M059J (cell line): ENCODE data around the gene SMG6. TPM values are rescaled to one million over a fixed set of nuclear protein-coding genes. Genes with fewer than 3 reads are reported as not detected.
A peak's percentile ranks its signal among the peaks of the same experiment; 100 is the strongest.

Source experiments
- DNase-seq: peaks from one replicate; pipeline ENCODE4 v3.0.0-alpha.2; 2012; ENCODE audit warnings: low read depth
- total RNA-seq: library from RNA; depleted of rRNA; stranded (reverse); fragments of >200 nt; shearing (Covaris generic); gene quantifications from 2 replicates; pipeline ENCODE4 v1.2.3, GENCODE V29; 2014

The SMG6 gene
- total RNA-seq, 1 experiment from 2014 or later = 36.8 TPM

DNA sequence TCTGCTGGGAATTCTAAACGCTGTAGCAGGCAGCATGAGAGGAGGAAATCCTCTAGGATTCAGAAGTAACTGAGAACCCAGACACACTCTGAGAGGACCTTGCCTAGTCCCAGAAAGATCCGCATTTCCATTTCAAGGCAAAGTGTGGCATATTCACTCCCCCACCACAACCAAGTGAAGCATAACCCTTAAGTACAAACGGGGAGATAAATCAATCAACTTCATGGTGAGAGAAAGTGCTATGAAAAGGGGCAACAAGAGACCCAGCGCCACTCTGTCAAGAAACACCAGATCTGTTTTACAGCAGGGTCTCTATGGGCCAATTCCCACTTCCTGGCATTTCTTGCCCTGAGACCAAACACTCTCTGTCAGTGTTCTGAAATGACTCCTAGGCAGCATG is 68.3 kb downstream of the SMG6 start:
- DNase-seq = no peak

DNA sequence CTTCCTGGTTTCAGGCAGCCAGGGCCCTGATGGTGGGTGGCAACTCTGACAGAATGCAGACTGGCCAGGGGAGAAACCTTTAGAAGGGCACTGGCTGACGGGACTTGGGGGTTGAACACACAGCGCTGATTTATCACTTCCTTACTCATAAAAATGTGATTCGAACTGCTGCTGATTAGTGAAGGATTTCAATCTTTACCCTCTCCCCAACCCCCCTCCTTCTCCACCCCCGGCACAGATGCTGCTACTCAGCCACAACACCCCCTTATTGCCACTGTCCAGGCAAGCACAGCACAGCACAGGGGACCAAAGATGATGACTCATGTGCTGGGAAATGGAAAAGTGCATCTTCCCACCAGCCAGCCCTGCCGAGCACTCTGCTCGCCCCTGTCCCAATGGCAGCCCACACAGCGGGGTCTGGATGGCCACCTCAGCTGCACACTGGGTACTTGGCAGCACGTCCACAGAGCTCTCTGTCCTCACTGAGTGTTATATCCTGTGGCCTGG is 70.1 kb downstream of the SMG6 start:
- peak; percentile 79 for DNase-seq

DNA sequence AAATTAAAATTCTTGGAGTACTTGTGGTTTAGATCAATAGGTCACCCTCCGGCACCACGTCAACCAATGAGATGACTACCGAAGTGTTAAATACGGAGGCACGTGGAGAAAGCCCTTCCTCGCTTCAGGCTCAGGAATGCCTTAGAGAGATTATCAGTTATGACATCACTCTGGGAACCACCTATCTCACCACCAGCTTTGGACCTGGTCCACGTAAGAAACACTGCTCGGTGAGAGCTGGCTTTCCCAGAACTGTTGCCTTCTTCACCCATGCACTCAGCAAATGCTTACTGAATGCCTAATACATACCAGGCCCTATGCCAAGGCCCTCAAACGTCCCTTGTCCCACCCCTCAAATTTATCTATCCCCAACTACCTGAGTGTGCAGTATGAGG is 71.3 kb downstream of the SMG6 start:
- peak; percentile 85 for DNase-seq

DNA sequence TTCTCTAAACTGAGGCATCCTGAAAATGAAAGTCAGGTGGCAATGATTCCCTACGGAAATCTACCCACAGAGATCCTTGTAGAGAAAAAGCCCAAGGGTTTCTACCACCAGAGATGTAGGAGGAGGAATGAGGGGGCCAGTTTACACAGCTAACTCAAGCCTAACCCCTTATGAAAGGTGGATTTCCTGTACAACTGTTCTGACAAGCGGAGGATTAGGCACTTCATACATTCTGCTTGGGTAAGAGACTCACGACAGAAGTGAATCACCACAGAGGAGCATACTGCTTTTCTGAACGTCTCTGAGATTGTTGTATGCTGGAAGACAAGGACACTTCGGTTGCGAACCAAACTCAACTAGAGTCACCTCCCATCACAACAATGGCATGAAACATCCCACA is 72.7 kb downstream of the SMG6 start:
- DNase-seq = no peak

DNA sequence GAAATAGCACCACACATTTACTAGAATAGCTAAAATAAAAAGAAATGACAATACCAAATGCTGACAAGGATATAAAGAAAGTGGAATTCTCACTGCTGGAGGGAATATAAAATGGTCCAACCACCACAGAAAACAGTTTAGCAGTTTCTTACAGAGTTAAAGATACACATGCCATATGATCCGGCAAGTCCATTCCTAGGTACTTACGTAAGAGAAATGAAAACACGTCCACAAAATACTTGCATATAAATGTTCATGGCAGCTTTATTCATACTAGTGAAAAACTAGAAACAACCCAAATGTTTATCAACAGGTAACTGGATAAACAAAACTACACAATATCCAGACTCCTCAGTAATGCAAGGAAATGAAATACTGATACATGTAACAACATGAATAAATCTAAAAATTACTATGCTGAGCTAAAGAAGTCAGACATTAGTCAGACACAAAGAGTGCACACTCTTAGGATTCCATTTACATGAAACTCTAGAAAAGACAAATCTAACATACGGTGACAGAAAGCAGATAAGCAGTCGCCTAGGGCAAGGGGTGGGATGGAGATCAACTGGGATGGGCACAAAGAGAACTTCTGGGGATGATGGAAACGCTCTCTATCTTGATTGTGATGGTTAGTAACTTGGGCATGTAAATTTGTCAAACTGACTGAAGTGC is 76.4 kb downstream of the SMG6 start:
- DNase-seq = no peak

DNA sequence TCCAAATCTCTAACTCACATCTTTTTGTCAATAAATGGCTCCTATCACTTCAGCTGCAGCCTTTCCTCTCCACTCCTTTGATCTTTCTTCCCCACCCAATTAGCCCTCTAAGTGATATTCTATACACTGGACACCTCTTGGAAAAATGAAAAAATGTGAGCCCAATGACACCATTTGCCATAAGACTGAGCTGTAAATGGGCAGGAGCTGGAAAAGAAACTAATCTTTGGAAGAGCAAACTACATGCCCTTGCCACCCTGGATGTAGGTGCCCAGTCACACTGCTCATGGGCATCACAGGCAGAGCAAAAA is 80.0 kb downstream of the SMG6 start:
- no peak for DNase-seq

DNA sequence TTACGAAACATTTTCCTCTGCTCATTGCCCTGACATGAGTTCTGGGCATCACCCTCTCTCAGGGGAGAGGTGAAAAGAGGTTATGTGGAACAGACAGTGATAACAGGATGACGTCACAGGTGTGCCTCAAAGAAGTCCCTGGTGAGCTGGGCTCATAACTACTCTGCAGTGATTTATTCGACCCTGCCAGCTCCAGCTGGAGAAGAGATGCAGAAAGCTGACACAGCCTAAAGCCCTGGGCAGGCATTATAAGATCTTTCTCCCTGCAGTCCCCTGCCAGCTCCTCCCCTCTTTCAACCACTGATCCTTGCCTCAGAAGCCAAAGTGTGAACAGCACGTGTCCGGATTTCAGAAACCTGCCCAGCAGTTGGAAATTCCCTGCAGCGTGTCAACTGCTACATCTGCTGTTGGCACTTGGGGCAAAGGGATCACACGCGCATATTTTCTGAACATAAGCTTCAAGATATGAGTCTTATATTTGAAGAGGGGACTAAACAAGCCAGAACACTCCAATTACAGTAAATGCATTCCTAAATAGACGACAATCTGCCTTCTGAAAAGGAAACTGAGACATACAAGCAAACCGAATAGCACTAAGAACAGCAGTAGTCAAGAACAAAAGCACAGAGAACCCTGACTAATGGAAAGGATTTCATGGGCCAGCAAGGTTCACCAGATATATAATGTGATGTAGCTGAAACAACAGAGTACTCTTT is 80.5 kb downstream of the SMG6 start:
- DNase-seq = no peak

DNA sequence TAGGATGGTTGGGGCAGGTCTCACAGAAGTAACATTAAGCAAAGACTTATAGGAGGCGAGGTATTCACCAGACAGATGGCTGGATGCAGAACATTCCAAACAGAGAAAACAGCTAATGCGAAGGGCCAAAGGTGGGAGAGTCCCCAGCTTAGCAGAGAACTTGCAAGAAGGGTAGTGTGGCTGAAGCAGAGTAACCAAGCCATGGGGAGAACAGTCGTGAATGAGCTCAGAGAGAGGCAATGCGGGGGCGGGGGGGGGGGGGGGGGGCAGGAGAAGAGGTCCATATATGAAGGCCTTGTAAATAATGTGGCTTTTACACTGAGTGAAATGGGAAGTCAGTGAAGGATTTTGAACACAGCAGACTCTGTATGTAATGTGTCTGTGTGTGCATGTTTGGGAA is 81.3 kb downstream of the SMG6 start:
- DNase-seq = no peak

DNA sequence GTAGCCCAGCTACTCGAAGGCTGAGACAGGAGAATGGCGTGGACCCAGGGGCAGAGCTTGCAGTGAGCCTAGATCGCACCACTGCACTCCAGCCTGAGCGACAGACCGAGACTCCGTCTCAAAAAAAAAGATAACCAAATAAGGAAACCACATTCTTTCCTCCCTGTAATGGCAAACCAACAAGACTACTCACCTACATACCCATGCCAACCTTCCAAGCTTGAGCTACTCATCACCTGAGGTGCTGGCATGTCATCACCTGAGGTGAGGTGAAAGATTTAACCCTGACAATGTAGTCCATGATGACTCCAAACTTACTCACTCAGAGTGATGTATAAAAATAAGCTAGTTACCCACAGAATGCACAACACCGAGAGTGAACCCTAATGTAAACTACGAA is 85.2 kb downstream of the SMG6 start:
- DNase-seq = no peak

DNA sequence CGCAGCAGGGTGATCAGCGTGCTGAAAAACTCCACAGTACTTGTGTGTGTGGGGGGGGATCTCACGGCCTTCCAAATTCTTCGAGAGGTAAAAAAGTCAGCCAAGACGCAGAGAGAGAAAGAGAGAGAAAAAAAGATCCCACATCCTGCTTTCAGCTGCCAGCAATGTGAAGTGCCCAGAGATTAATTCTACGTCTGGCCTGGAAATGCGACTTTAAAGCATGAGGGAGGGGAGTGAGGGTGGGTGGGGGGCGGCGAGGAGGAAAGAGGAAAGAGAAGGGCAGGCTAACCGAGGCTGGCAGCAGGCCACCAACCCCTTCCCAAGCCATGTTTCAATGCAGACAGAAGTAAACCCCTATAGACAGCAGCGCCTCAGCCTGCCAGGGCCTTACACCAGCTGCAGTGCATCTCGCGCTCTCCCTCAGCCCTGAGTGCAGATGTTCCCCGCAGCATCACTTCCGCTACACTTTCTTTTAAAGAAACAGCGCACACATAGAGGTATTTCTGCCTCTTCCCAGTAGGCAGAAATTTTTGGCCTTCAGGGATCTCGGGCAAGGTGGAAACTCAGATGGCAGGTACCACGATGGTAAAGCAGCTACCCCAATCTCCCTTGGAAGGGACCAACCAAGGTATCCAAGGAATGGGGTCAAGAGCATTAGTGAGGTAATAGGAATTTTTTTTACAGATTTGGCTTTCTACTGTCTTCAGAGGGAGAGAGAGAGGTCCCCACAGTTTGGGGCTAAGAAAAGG is 87.8 kb downstream of the SMG6 start:
- peak; percentile 49 for DNase-seq

DNA sequence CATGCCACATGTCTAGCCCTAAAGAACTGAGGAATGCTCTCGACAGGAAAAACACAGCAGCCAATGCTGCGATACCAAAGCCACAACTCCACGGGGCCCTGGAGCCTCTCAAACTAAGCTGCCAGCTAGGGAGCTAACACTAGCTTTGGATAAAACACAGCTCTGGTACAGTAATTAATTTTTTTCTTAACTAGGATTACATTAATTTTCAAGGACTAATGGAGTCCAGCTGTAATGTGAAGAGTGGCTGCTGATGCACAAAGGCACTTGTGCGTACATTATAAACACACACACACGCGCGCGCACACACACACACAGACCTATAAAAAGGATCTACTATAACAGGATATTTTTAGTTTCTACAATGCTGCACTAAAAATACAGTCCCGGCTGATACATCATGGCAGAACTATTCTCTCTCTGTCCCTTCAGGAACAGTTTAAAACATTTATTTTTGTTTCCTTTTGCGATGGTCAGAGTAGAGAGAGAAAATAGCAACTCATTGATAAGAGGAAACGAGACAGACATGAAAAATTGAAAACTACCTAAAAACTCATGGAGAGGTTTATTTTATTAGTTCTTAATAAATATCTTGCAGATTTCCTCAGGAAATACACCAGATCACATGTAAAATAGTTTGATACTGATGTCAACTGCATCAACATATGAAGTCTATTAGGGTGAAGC is 88.5 kb downstream of the SMG6 start:
- peak; percentile 35 for DNase-seq

DNA sequence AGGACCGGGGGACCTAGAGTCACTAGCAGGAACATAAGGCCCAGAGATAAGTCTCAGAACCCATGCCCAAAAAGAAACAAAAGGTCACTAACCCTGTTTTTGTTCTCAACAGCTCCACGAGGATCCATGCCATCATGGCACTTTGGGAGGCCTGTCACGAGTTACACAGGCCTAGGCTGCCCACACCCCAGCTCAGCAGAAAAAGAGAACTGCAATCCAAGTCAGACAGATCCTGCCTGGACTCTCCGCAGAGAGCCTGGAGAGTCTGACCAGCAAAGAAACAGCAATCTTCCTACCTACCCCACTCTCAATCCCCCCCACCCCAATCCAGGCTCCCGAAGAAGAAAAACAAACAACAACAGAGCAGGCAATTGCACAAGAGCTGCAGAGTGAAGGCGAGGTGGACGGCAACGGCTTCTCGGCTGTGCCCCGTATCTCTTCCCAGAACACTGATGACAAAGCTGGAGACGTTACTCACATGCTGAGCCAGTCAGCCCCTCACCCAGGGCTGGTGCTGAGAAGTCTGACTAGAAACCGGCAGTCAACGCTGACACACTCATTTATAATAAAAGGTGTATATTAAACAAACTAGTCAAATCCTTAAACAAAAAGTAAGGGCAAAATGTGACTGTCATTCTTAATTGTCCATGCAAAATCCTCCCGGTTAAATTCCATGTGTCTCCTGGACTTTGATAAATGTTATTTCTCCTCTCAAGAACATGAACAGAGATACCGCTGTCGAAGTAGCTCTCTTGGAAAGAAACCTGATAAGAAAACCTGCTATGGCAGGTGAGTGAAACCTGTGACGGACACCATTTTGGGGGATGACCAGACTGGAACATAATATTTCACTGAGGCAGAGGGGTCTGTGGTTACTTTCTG is 89.3 kb downstream of the SMG6 start:
- DNase-seq = peak; percentile 75

DNA sequence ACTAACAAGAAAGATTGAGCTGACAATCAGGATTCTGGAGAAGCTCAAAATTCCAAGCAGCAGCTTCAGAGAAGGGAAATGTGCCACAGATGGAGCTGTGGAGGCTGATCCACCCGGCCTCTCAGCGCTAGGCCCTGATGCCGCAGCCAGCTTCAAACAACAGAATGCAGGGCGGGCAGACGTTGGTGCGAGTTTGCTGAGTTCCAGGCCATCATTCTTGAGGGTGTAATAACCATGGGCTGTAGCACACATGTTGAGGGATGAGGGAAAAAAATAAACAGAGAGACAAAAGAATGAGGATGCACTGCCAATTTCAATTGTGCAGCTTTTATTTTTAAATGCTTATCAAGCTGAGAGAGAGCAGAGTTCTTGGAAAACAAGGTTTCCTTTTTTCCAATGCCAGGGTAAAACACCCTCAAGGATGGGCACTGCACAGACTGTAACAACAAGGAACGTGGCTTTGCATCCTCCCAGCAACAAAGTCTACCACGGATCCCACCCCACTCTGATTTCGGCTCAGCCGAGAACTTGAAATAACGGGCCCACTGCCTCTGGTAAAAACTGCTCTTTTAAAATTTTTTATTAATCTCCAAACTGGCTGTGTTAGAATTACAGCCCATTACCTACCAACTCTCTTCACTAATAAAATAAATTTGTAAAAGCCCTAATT is 90.2 kb downstream of the SMG6 start:
- DNase-seq = no peak

DNA sequence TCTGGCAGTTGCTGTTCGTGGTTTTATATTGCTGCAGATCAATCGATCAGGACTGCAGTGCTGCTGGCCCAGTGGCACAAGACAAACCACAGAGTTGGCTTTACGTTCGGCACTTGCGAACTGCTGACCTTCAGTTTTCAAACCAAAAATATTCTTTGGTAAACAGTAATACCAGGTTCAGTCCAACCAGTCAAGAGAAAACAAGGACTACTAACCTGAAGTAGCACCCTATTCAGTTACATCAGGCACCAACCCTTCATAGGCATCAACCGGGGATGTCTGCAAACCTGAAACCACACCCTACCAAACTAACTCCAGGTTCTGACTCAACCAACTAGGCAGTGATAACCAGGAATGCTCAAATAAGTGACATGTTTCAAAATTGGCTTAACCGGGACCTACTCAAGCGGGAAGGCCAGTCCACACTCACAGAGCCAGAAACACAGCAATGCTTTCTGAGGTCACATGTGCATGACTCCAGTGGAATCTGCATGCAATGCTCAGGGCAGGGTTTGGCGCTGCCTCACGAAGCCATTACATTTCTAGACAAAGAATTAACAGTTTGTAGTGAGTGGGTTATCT is 91.1 kb downstream of the SMG6 start:
- DNase-seq = peak; percentile 35

DNA sequence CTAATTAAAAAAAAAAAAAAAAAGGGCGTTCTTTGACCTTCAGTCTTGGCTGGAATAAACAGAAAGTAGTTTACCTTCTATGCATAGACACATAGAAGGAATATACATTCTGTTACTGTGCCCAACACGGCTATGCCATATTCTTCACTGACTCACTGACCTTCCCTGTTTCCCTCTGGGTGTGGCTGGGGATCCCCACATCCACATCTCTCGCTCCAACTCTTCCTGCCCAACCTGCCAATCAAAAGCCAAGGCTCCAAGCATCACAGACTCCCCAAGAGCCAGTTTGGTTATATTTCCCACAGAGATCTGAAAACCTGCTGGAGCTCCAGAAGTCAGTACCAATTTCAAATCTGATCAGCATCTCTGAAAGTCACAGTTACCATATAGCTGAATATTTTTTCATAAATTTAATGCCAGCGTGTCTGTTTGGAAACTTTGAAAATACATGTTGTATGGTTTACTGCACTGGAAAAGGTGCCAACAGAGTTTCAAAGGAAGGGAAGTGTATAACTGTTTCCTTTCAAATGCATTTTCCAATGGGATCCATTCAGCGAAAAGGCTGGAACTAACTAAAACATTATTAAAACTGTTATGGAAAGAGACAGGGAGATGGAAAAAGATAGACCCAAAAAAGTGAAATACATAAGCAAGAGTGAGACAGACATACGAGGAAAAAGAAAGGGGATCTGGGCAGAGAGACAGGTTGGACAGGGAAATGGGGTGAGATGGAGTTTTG is 91.8 kb downstream of the SMG6 start:
- no peak for DNase-seq

DNA sequence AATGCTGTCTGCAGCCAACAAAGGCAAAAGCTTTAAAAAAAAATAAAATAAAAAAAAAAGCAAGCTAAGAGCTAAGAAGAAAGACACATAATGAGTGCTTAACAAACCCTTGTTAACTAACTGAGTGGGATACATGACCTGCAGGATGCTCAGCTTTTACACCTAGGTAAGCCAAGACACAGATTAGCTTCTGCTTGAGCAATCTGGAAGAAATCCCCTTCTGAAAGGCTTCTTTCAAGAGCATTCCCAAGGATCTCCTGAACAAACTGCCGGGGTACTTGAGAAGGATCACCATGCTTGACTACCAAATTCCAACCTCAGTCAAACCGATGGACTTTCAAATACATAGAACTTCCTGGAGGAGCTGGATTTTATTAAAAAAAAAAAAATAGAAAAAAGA is 92.9 kb downstream of the SMG6 start:
- no peak for DNase-seq

DNA sequence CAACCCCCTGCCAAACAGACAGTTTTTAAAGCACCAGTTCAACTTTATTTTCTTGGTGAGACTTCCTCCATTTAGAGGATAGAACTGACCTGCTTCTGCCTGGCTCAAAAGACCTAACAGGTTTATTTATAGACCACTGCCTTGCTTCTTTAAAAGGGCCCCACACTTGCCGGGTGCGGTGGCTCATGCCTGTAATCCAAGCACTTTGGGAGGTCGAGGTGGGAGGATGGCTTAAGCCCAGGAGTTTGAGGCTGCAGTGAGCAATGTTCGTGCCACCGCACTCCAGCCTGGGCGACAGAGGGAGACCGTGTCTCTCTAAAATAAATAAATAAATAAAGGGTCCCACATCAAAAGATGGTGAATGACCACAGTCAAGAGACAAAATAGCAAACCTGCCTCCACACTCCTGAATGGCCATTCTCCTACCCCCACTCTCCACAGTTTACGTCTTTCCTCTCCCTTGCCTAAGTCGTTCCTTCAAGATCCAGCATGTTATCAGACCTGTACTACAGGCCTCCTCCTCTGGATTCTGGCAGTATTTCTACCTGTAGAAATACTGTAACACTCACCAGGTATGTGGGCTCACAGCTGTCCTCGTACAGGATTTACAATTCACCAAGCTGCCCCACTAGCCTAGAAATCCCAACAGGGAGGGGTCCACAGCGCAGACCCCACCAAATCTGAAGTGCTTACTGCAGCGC is 95.6 kb downstream of the SMG6 start:
- no peak for DNase-seq

DNA sequence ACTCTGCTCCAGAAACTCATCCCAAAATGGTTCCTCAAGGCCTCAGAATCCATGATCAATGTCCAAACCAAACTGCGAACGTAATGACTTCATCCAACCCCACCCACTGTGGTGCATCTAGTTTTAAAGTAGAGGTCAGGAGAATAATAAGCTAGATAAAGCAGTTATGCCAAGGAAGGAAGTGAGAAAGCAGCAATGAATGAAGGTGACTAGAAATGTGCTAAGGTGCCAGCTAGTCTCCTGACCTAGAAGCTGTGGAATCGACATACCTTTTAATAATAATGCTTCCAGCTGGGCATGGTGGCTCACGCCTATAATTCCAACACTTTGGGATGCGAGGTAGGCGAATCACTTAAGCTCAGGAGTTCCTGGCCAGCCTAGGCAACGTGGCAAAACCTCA is 99.2 kb downstream of the SMG6 start:
- DNase-seq = no peak

DNA sequence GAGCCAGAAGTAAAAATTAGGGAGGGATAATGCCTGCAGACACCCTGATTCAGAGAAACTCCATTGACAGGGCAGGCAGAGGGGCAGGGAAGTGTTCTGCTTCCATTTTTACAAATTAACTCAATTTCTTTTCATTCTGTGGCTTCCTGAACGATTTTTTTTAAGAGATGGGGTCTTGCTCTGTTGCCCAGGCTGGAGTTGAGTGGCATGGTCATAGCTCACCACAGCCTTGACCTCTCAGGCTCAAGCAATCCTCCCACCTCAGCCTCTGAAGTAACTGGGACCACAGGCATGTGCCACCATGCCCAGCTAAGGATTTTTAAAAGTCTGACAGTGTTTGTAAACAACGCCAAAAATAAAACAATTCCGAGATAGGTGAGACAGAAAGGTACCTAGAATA is 99.8 kb downstream of the SMG6 start:
- no peak for DNase-seq
